ENCODE results near the gene PRKN.

PRKN gene

GRCh38 chr6:161696801-161697200, 1030.8 kb downstream of the PRKN start:
- Histone ChIP-seq H3K27ac (ENCODE audit: low read depth, low read length, poor library complexity, severe bottlenecking) (no peak overlapping the region), H3K9ac (ENCODE audit: low read length) (no peak overlapping the region), H3K4me1 (ENCODE audit: insufficient read depth, low read length, severe bottlenecking) (no peaks in the 10 kb centered on the region), H3F3A (ENCODE audit: insufficient read depth, low read length) (no peaks in the 10 kb centered on the region), H3K4me2 (ENCODE audit: low read length) (no peak overlapping the region), H3K79me2 (ENCODE audit: insufficient read depth, low read length) (no peaks in the 10 kb centered on the region), H3K27me3 (ENCODE audit: insufficient read depth, low read length) (no peaks in the 10 kb centered on the region), H3K36me3 (ENCODE audit: insufficient read depth, low read length) (no peaks in the 10 kb centered on the region), H3K4me3 (ENCODE audit: low read depth, low read length, poor library complexity, severe bottlenecking) (no peak overlapping the region), H3K9me3 (ENCODE audit: low read length) (no peaks in the 10 kb centered on the region), H2AFZ (ENCODE audit: low read length) (no peak overlapping the region), H3K9me2 (ENCODE audit: low read depth, low read length) (no peaks in the 10 kb centered on the region), H4K20me1 (ENCODE audit: insufficient read depth, low read length) (no peaks in the 10 kb centered on the region)
- TF ChIP-seq EZH2 (IDR thresholded peaks at IDR 0.05; ENCODE audit: borderline replicate concordance, low read length): no peak
- no peak for TF ChIP-seq CTCF (IDR thresholded peaks at IDR 0.05; ENCODE audit: low read length)

GRCh38 chr6:161694995-161695394, 1032.6 kb downstream of the PRKN start:
- peak; percentile 61 for TF ChIP-seq CTCF (IDR thresholded peaks at IDR 0.05; ENCODE audit: low read length)
- no peak for TF ChIP-seq EZH2 (IDR thresholded peaks at IDR 0.05; ENCODE audit: borderline replicate concordance, low read length)
- Histone ChIP-seq H3K4me3 (ENCODE audit: low read depth, low read length, poor library complexity, severe bottlenecking) (no peak overlapping the region), H3K4me1 (ENCODE audit: insufficient read depth, low read length, severe bottlenecking) (no peaks in the 10 kb centered on the region), H4K20me1 (ENCODE audit: insufficient read depth, low read length) (no peaks in the 10 kb centered on the region), H3K27ac (ENCODE audit: low read depth, low read length, poor library complexity, severe bottlenecking) (no peak overlapping the region), H3K79me2 (ENCODE audit: insufficient read depth, low read length) (no peaks in the 10 kb centered on the region), H3K4me2 (ENCODE audit: low read length) (no peak overlapping the region), H3F3A (ENCODE audit: insufficient read depth, low read length) (no peaks in the 10 kb centered on the region), H2AFZ (ENCODE audit: low read length) (no peak overlapping the region), H3K27me3 (ENCODE audit: insufficient read depth, low read length) (no peaks in the 10 kb centered on the region), H3K9ac (ENCODE audit: low read length) (no peak overlapping the region), H3K9me3 (ENCODE audit: low read length) (no peaks in the 10 kb centered on the region), H3K9me2 (ENCODE audit: low read depth, low read length) (no peaks in the 10 kb centered on the region), H3K36me3 (ENCODE audit: insufficient read depth, low read length) (no peaks in the 10 kb centered on the region)

DNA sequence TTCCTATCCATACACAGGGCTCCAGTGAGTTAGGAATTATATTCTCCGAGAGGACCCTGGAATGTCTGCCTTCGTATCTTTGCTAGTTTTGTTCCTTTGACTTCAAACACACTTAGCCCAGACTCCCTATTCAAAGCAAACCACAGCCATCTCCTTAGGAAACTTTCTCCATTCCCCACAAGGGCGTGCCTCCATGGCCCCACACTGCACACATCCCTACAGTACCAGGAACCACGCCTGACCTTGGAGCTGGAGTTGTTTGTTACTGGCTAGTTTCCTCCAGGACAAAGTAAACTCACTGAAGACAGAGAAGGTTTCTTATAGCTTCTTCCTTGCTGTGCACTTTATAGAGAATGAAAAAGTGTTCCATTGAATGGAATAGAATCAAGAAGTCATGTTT, 1040.9 kb downstream of the PRKN start:
- Histone ChIP-seq H3K36me3 (ENCODE audit: insufficient read depth, low read length) (no peaks in the 10 kb centered on the region), H3K9me3 (ENCODE audit: low read length) (no peaks in the 10 kb centered on the region), H3F3A (ENCODE audit: insufficient read depth, low read length) (no peaks in the 10 kb centered on the region), H3K4me1 (ENCODE audit: insufficient read depth, low read length, severe bottlenecking) (no peaks in the 10 kb centered on the region), H3K27me3 (ENCODE audit: insufficient read depth, low read length) (no peaks in the 10 kb centered on the region), H3K4me2 (ENCODE audit: low read length) (no peak overlapping the region), H3K27ac (ENCODE audit: low read depth, low read length, poor library complexity, severe bottlenecking) (no peak overlapping the region), H3K9me2 (ENCODE audit: low read depth, low read length) (no peaks in the 10 kb centered on the region), H3K79me2 (ENCODE audit: insufficient read depth, low read length) (no peaks in the 10 kb centered on the region), H4K20me1 (ENCODE audit: insufficient read depth, low read length) (no peaks in the 10 kb centered on the region), H2AFZ (ENCODE audit: low read length) (no peak overlapping the region), H3K9ac (ENCODE audit: low read length) (no peak overlapping the region), H3K4me3 (ENCODE audit: low read depth, low read length, poor library complexity, severe bottlenecking) (no peak overlapping the region)
- TF ChIP-seq CTCF (IDR thresholded peaks at IDR 0.05; ENCODE audit: low read length) (no peak), EZH2 (IDR thresholded peaks at IDR 0.05; ENCODE audit: borderline replicate concordance, low read length) (no peak)

Measured in OCI-LY1 (cell line).